H9 (cell line): ENCODE results near the gene SPATS2. TPM values are rescaled to one million over a fixed set of nuclear protein-coding genes. Genes with fewer than 3 reads are reported as not detected.
A peak's percentile ranks its signal among the peaks of the same experiment; 100 is the strongest.

ENCODE experiments used
- DNase-seq: peaks from one replicate; pipeline ENCODE4 v3.0.0-alpha.2; 2017
- H2AFZ ChIP-seq: one replicate; pipeline ENCODE4 v1.6.1; 2013; ENCODE audit warnings: mild to moderate bottlenecking, low read length, control low read depth, moderate library complexity
- H2AK5ac ChIP-seq: 2 replicates; pipeline ENCODE4 v1.6.1; 2013; ENCODE audit warnings: low read length, control low read depth, mixed read lengths; ENCODE audit not compliant: insufficient read length
- H2BK120ac ChIP-seq: one replicate; pipeline ENCODE4 v1.6.1; 2013; ENCODE audit warnings: low read depth, mild to moderate bottlenecking, low read length, control low read depth, inconsistent platforms; ENCODE audit not compliant: poor library complexity, severe bottlenecking
- H2BK12ac ChIP-seq: 2 replicates; pipeline ENCODE4 v1.6.1; 2013; ENCODE audit warnings: low read length, control low read depth, mixed read lengths, low read depth; ENCODE audit not compliant: insufficient read length
- H2BK15ac ChIP-seq: 2 replicates; pipeline ENCODE4 v1.6.1; 2013; ENCODE audit warnings: low read depth, low read length, control low read depth
- H2BK20ac ChIP-seq: one replicate; pipeline ENCODE4 v1.6.1; 2013; ENCODE audit warnings: low read depth, mild to moderate bottlenecking, low read length, control low read depth, inconsistent platforms; ENCODE audit not compliant: poor library complexity, severe bottlenecking
- H2BK5ac ChIP-seq: 2 replicates; pipeline ENCODE4 v1.6.1; 2013; ENCODE audit warnings: low read length, control low read depth, mixed read lengths; ENCODE audit not compliant: insufficient read length
- H3K14ac ChIP-seq: 2 replicates; pipeline ENCODE4 v1.6.1; 2013; ENCODE audit warnings: low read length, control low read depth; ENCODE audit not compliant: insufficient read depth
- H3K18ac ChIP-seq: 2 replicates; pipeline ENCODE4 v1.6.1; 2013; ENCODE audit warnings: low read depth, mild to moderate bottlenecking, mixed read lengths, low read length, control low read depth; ENCODE audit not compliant: insufficient read length
- H3K23ac ChIP-seq: 2 replicates; pipeline ENCODE4 v1.6.1; 2013; ENCODE audit warnings: low read length, control low read depth, mixed read lengths, low read depth; ENCODE audit not compliant: insufficient read length
- H3K23me2 ChIP-seq: 2 replicates; pipeline ENCODE4 v1.6.1; 2013; ENCODE audit warnings: low read depth, mild to moderate bottlenecking, mixed read lengths, low read length, control low read depth; ENCODE audit not compliant: insufficient read length, poor library complexity, severe bottlenecking
- H3K27ac ChIP-seq: 2 replicates; pipeline ENCODE4 v1.5.1; 2013; ENCODE audit warnings: low read length, control low read depth, mixed read lengths, low read depth; ENCODE audit not compliant: insufficient read length
- H3K27me3 ChIP-seq: 2 replicates; pipeline ENCODE4 v1.6.1; 2013; ENCODE audit warnings: low read length, control low read depth, inconsistent platforms; ENCODE audit not compliant: insufficient read depth
- H3K4ac ChIP-seq: 2 replicates; pipeline ENCODE4 v1.6.1; 2013; ENCODE audit warnings: low read depth, mild to moderate bottlenecking, control low read depth, inconsistent platforms, low read length, moderate library complexity
- H3K4me1 ChIP-seq: 2 replicates; pipeline ENCODE4 v1.6.1; 2013; ENCODE audit warnings: low read length, control low read depth, inconsistent platforms; ENCODE audit not compliant: insufficient read depth
- H3K4me2 ChIP-seq: 2 replicates; pipeline ENCODE4 v1.6.1; 2013; ENCODE audit warnings: low read length, control low read depth, mixed read lengths; ENCODE audit not compliant: insufficient read length, insufficient read depth
- H3K56ac ChIP-seq: 2 replicates; pipeline ENCODE4 v1.6.1; 2013; ENCODE audit warnings: low read depth, mild to moderate bottlenecking, mixed read lengths, low read length, control low read depth; ENCODE audit not compliant: insufficient read length
- H3K79me1 ChIP-seq: 2 replicates; pipeline ENCODE4 v1.6.1; 2013; ENCODE audit warnings: low read depth, mild to moderate bottlenecking, moderate library complexity, low read length, control low read depth, inconsistent platforms; ENCODE audit not compliant: insufficient read depth, poor library complexity, severe bottlenecking
- H3K79me2 ChIP-seq: 2 replicates; pipeline ENCODE4 v1.6.1; 2013; ENCODE audit warnings: low read length, control low read depth, inconsistent platforms; ENCODE audit not compliant: insufficient read depth
- H3K9ac ChIP-seq: 2 replicates; pipeline ENCODE4 v1.6.1; 2013; ENCODE audit warnings: low read length, control low read depth, mixed read lengths; ENCODE audit not compliant: insufficient read length; ENCODE audit errors: extremely low read depth
- H3K9me3 ChIP-seq: one replicate; pipeline ENCODE4 v1.6.1; 2013; ENCODE audit warnings: low read depth, low read length, inconsistent platforms; ENCODE audit not compliant: control insufficient read depth
- H3T11ph ChIP-seq: one replicate; pipeline ENCODE4 v1.6.1; 2013; ENCODE audit warnings: mild to moderate bottlenecking, low read length, control low read depth, inconsistent platforms
- H4K20me1 ChIP-seq: one replicate; pipeline ENCODE4 v1.6.1; 2013; ENCODE audit not compliant: control insufficient read depth, insufficient read length, insufficient read depth
- H4K5ac ChIP-seq: 2 replicates; pipeline ENCODE4 v1.6.1; 2013; ENCODE audit warnings: low read depth, mild to moderate bottlenecking, mixed read lengths, low read length, control low read depth; ENCODE audit not compliant: insufficient read length
- H4K8ac ChIP-seq: replicated peaks from 2 replicates; pipeline ENCODE4 v1.6.1; 2013; ENCODE audit warnings: low read length, control low read depth, mixed read lengths, low read depth; ENCODE audit not compliant: insufficient read length
- H4K91ac ChIP-seq: 2 replicates; pipeline ENCODE4 v1.6.1; 2013; ENCODE audit warnings: low read depth, mild to moderate bottlenecking, moderate library complexity, mixed read lengths, low read length, control low read depth; ENCODE audit not compliant: insufficient read length
- H3K27ac Mint-ChIP-seq, 3 experiments: 2 replicates in 2 of 3; 3 replicates in 1 of 3; pipeline ENCODE4 v1.8.0; 2020 to 2021; ENCODE audit warnings: mixed read lengths in 3 of 3, mild to moderate bottlenecking in 1 of 3, moderate library complexity in 1 of 3
- H3K27me3 Mint-ChIP-seq: 2 replicates; pipeline ENCODE4 v1.8.0; 2021; ENCODE audit warnings: low read depth, mild to moderate bottlenecking, moderate library complexity, mixed read lengths
- H3K36me3 Mint-ChIP-seq, 3 experiments: 2 replicates in 2 of 3; 3 replicates in 1 of 3; pipeline ENCODE4 v1.8.0; 2020 to 2021; ENCODE audit warnings: low read depth in 3 of 3, mixed read lengths in 3 of 3; ENCODE audit not compliant: insufficient read depth in 1 of 3
- H3K4me1 Mint-ChIP-seq, 2 experiments: 2 replicates each; pipeline ENCODE4 v1.8.0; 2020; ENCODE audit warnings: mixed read lengths in 2 of 2
- H3K4me3 Mint-ChIP-seq, 2 experiments: 2 replicates in 1 of 2; 3 replicates in 1 of 2; pipeline ENCODE4 v1.8.0; 2020 to 2021; ENCODE audit warnings: mild to moderate bottlenecking in 2 of 2, mixed read lengths in 2 of 2, moderate library complexity in 1 of 2
- H3K9me3 Mint-ChIP-seq, 2 experiments: 2 replicates in 1 of 2; 3 replicates in 1 of 2; pipeline ENCODE4 v1.8.0; 2020; ENCODE audit warnings: mild to moderate bottlenecking in 2 of 2, mixed read lengths in 2 of 2, moderate library complexity in 1 of 2
- WGBS: extraction: QIAGEN DNeasy Blood & Tissue Kit; methylation state at CpG from one replicate; pipeline ENCODE4 v1.1.7; 2013; ENCODE audit warnings: missing lambda C conversion rate, low lambda C conversion rate, mixed read lengths; ENCODE audit not compliant: insufficient read length; ENCODE audit errors: extremely low coverage; 5-methylcytosine and 5-hydroxymethylcytosine counted together
- total RNA-seq: library from RNA; stranded (reverse); gene quantifications from 2 replicates; pipeline ENCODE4 v1.2.1, GENCODE V29; 2021
- TF ChIP-seq, protein P1 (sequence below): fragments of 200-600 bp; sonication (generic); conservative IDR thresholded peaks from 3 replicates; pipeline ENCODE4 v1.8.0; 2021; ENCODE audit warnings: antibody characterized with exemption, mild to moderate bottlenecking

Gene SPATS2
- total RNA-seq, 1 experiment from 2014 or later, result 17.1 TPM

DNA sequence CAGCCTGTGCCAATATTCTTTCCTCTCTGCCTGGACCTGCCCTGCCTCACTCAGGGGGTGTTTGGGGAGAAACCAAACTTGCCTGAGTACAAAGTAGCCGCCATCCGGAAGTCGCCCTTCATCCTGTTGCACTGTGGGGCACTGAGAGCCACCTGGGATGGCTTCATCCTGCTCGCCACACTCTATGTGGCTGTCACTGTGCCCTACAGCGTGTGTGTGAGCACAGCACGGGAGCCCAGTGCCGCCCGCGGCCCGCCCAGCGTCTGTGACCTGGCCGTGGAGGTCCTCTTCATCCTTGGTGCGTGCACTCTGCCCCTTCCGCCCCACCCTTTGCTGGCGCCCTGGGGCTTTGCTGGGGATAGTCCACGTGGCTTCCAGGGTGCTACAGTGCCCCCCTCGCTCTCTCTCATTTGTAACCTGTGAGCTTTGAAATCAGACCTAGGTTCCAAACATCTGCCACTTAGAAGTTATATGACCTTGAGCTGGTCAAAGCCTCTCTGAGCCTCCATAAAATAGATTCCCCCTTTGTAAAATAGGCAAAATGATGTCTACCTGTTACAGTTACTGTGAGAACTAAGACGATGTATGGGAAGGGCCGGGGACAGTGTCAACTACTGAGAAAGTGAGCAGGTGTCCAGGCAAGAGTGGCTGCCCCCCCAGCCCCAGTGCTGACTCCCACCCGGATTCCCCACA is 176.1 kb downstream of the SPATS2 start:
- Histone ChIP-seq H3K9me3 (no peaks in the 10 kb centered on the region), H2AK5ac (no peak overlapping the region), H3K56ac (no peak overlapping the region), H4K8ac (no peak overlapping the region), H3K27ac (no peak overlapping the region), H4K20me1 (no peaks in the 10 kb centered on the region), H2AFZ (no peak overlapping the region), H2BK12ac (no peak overlapping the region), H3K79me2 (no peaks in the 10 kb centered on the region), H3K4ac (no peak overlapping the region), H2BK5ac (no peak overlapping the region), H3T11ph (no peak overlapping the region), H3K4me2 (peak overlapping the region; percentile 44), H3K4me1 (no peaks in the 10 kb centered on the region), H3K9ac (no peak overlapping the region), H2BK15ac (no peak overlapping the region), H3K79me1 (no peaks in the 10 kb centered on the region), H3K14ac (no peak overlapping the region), H4K5ac (no peak overlapping the region), H3K27me3 (peaks cover 48% of the 10 kb centered on the region; the same call in 1 of the 2 replicates), H3K23me2 (peaks cover 6% of the 10 kb centered on the region), H3K18ac (no peak overlapping the region), H3K23ac (no peak overlapping the region), H2BK20ac (no peak overlapping the region), H2BK120ac (no peak overlapping the region), H4K91ac (no peak overlapping the region)
- Mint-ChIP-seq H3K27ac (peak overlapping the region in 1 of 3 experiments; percentile 41; a peak in 1 of 7 replicates), H3K27me3 (peaks cover 96% of the 10 kb centered on the region), H3K9me3 (no peaks in the 10 kb centered on the region), H3K36me3 (no peaks in the 10 kb centered on the region), H3K4me1 (peaks cover 16 to 35% of the 10 kb centered on the region in 2 experiments), H3K4me3 (peak overlapping the region in 1 of 2 experiments; percentile 28; a peak in 2 of 5 replicates)
- TF ChIP-seq, protein P1, sequence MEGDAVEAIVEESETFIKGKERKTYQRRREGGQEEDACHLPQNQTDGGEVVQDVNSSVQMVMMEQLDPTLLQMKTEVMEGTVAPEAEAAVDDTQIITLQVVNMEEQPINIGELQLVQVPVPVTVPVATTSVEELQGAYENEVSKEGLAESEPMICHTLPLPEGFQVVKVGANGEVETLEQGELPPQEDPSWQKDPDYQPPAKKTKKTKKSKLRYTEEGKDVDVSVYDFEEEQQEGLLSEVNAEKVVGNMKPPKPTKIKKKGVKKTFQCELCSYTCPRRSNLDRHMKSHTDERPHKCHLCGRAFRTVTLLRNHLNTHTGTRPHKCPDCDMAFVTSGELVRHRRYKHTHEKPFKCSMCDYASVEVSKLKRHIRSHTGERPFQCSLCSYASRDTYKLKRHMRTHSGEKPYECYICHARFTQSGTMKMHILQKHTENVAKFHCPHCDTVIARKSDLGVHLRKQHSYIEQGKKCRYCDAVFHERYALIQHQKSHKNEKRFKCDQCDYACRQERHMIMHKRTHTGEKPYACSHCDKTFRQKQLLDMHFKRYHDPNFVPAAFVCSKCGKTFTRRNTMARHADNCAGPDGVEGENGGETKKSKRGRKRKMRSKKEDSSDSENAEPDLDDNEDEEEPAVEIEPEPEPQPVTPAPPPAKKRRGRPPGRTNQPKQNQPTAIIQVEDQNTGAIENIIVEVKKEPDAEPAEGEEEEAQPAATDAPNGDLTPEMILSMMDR, result no peak
- no peak for DNase-seq
- no CpG with 5 or more reads among the region's 20 CpGs for WGBS
